NCI-H524 (cell line): Measurements from ENCODE around the gene HARS1.
"Not testable (repeated sequence)": the region's sequence is repeated elsewhere in the genome, so short reads cannot be mapped to it uniquely, and the experiment has no call there.

Source experiments
- DNase-seq, 2 experiments: peaks; one replicate each; lab custom pipeline; 2025; lab: John Stamatoyannopoulos, UW

HARS1 gene, protein sequence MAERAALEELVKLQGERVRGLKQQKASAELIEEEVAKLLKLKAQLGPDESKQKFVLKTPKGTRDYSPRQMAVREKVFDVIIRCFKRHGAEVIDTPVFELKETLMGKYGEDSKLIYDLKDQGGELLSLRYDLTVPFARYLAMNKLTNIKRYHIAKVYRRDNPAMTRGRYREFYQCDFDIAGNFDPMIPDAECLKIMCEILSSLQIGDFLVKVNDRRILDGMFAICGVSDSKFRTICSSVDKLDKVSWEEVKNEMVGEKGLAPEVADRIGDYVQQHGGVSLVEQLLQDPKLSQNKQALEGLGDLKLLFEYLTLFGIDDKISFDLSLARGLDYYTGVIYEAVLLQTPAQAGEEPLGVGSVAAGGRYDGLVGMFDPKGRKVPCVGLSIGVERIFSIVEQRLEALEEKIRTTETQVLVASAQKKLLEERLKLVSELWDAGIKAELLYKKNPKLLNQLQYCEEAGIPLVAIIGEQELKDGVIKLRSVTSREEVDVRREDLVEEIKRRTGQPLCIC

DNA sequence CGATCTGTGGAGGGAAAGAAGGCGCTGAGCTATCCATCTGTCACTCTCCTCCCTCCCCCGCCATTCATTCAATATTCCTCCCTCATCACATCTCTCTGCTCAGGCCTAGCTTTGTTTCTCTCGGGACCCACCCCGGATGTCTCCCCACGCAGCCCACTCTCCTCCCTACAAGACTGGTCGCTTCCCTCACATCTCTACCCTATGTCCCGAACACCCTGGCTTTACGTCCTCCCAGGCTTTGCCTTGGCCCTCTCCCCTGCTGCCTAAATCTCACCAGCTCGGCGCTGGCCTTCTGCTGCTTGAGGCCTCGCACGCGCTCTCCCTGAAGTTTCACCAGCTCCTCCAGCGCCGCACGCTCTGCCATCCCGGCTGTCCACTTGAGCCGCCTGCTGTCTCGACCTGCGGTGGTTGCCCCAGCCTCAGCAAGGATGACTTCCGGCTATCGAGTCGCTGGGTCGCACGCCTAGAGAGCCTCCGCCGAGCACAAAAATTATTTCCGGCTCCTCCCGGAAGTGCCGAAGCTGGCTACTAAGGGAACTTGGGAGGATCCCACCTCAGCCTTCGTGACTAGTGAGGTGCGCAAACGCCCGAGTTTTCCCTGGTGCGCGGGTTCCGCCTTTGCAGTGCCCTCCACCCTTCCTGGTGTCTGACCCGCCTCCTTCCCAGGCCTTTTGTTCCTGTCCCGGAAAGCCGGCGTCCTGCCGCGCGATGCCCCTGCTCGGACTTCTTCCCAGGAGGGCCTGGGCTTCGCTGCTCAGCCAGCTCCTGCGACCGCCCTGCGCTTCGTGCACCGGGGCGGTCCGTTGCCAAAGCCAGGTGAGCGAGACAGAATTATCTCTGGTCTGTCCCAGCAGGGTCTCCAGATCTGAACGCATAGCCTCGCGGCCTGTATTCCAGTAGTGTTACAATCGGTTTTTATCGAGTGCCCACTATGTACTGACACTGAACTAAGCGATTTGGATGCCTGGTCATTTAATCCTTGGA is at the start of gene HARS1, which contains the start of gene HARS2:
TSS of gene HARS1 (minus strand) at position 430 of the 984 bp plus-strand sequence. CDS start at position 364, 66 bp downstream.
TSS of gene HARS2 (plus strand) at position 515 of the 984 bp plus-strand sequence. CDS start at position 709, 194 bp downstream.
- DNase-seq, result peak; percentile 85 to 92

DNA sequence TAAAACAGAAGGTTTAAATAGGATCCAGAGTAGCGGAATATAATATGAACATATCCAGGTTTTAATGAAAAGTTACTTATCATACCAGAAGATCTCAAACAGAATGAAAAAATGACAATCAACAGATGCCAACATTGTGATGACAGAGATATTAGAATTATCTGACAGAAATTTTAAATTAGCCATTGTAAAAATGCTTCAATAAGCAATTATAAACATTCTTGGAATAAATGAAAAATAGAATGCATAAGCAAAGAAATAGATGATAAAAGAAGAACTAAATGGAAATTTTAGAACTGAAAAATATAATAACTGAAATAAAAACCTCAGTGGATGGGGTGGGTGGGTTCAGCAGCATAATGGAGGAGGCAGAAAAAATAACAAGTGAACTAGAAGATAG is 46.3 kb upstream of the HARS1 start:
- DNase-seq, result no peak

DNA sequence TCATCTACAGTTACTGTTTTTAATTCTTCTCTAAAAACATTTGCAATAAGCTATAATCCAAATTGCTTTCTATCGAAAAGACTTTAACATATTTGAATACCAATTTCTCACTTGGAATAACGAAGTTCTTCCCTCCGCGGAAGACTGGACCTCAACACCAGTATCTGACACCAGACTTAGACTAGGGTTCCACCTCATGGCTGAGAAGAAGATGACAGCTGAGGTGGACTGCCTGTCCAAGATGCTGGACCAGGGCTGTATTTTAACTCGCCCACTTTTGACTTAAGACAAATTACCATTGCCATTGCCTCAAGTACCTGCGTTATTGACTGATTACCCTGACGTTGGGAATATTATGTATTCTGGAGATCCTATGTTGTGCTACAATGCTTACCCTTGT is 43.2 kb upstream of the HARS1 start:
- DNase-seq, result no peak

DNA sequence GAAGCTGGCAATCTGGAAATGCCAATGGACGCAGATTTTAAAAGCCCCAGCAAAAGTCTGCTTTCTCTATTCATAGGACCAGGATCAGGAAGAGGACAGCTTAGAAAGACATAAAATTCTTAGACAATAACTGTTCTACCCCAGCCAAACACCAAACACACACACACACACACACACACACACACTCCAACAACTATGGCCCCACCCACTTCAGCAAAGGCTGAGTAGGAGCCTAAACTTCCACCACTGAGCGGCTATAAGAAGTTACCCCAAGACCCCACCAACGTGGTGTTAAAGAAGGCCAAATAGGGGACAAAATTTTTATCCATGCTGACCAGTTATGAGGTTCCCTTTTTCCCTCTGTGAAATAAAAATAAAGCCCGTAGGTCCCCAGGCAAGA is 41.9 kb upstream of the HARS1 start:
- DNase-seq, result no peak

DNA sequence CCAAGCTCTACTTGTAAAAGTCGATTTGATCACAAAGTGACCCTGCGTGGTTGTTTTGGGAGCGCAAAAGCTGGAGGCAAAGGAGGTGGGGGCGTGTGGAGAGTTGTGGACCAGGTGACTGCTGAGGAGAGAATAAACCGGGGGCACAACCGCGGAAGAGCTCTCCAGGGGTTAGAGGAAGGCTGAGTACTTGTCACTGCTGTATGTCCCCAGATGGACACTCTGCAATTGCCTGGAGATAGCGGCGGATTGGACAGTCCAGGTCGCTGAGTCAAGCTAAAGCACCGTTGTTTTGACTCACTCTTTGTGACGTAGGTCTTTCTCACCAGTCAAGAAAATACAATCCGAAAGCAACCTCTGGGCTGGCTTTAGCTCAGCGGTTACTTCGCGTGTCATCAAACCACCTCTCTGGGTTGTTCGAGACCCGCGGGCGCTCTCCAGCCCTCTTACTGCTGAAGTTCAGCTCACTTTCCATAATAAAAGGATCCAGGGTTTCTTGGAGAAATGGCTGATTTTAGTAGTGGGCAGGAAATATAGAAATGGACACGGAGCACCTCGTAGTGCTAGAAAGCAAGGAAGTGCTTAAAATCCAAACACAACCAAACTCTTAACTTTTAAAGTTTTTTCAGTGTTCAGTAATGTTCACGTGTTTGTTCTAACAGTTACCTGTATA is 34.8 kb upstream of the HARS1 start:
- no peak for DNase-seq

- DNase-seq, result peak in 1 of 2 experiments; percentile 37
These were observed 30.2 kb upstream of the HARS1 start for GRCh38 chr5:140721395-140721794.

DNA sequence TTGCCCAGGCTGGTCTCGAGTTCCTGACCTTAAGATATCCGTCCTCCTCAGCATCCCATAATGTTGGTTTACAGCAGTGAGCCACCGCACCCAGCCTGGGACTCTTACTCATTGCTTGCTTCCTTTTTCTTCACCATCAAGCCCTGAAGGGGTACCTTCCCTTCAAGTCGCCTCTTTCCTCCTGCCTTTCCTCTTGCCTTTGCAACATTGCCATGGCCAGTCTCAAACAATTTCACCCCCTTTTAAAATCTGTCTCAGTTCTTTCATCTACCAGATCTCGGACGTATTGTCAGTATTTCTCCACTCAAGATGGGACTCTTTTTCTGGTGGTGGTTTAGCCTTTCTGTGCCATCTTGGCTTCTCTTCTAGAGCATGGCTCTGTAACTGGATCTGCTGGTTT is 29.6 kb upstream of the HARS1 start:
- not testable (repeated sequence) for DNase-seq

DNA sequence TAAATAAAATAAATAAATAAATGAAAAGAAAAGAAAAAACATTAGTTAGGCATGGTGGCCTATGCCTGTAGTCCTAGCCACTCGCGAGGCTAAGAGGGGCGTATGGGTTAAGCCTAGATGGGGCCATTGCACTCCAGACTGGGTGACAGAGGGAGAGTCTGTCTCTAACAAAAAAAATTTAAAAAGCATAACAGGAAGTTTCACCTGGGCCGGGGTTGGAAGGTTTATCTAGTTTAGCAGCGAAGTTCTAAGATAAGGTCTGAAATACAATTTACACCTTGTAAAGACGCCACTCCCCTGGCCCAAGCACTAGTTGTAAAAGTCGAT is 27.1 kb upstream of the HARS1 start:
- DNase-seq, result no peak

DNA sequence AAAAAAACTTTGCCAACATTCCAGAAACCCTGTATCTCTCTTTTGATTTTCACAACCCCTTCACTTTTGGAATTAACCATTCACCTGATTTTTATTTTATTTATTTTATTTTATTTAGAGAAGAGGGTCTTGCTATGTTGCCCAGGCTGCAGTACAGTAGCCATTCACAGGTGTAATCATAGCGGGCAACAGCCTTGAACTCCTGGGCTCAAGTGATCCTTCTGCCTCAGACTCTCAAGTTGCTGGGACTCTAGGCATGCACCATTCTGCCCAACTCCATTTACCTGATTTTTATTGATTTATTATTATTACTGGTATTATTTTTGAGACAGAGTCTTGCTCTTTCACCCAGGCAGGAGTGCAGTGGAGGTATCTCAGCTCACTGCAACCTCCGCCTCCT is 25.1 kb upstream of the HARS1 start:
- not testable (repeated sequence) for DNase-seq

GRCh38 chr5:140713562-140714094 is 22.5 kb upstream of the HARS1 start:
- DNase-seq, result no peak

DNA sequence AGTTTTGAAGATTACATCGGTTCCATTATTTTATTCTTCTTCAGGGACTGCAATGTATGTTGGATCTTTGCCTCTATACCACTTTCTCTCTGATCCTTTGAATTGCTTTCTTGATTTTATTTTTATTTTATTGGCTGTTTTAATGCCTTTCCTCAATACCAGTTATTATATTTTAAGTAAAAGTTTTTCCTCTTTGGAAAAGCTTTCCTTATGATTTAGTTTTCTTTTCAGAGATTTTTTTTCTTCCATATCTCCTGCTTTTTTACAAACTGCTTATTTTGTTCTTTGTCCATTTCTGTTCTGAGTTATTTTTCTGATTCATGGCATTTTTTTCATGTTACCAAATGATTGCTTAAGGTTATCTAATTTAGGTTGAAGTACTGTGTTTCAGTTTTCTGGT is 20.6 kb upstream of the HARS1 start:
- no peak for DNase-seq

- peak; percentile 87 to 95 for DNase-seq
These were observed 19.9 kb upstream of the HARS1 start for GRCh38 chr5:140710899-140711552.

DNA sequence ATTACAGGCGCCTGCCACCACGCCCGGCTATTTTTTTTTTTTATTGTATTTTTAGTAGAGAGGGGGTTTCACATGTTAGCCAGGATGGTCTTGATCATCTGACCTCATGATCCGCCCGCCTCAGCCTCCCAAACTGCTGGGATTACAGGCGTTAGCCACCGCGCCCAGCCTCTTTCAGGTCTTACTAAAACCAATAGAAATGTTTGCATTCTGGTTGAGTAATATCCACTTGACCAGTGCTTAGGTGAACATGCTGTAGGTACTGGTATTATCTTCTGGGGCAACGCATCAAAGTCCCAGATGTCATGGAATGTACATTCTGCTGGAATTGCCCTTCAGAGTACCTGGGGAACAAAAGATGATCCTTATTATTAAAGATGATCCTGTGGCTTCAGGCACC is 17.6 kb upstream of the HARS1 start:
- not testable (repeated sequence) for DNase-seq

GRCh38 chr5:140707812-140708211 is 16.6 kb upstream of the HARS1 start:
- DNase-seq, result no peak

- DNase-seq, result peak; percentile 94 to 96
These were observed 9.3 kb upstream of the HARS1 start, which contains the start of gene ZMAT2 for GRCh38 chr5:140700177-140701144. ZMAT2 (plus strand) TSS chr5:140700447; CDS start chr5:140700461, 14 bp downstream.

GRCh38 chr5:140696891-140697492 is 5.8 kb upstream of the HARS1 start:
- DNase-seq, result no peak

- no peak for DNase-seq
These were observed 3.1 kb upstream of the HARS1 start for GRCh38 chr5:140694276-140694675.

DNA sequence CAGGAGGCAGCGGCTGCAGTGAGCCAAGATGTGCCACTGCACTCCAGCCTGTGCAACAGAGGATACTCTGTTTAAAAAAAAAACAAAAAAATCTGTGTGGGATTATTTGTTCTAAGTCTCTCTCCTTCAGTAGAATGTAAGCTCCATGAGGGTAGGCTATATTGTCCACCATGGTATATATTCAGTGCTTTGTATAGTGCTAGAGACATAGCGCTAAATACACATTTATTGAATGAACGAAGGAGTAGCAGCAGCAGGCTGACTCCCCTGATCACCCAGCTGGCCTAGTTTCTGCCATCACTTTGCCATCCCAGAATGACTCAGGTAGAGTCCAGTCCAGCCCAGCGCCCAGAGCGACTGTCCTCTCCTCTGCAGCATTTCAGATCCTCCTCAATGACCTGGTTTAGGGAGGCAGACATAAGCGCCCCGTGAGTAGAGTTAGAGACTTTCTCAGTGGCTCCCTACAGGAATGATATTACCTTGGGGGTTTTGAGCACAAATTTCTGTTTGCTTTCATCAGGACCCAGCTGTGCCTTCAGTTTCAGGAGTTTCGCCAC is 716 bp downstream of the HARS1 start:
- DNase-seq, result no peak

DNA sequence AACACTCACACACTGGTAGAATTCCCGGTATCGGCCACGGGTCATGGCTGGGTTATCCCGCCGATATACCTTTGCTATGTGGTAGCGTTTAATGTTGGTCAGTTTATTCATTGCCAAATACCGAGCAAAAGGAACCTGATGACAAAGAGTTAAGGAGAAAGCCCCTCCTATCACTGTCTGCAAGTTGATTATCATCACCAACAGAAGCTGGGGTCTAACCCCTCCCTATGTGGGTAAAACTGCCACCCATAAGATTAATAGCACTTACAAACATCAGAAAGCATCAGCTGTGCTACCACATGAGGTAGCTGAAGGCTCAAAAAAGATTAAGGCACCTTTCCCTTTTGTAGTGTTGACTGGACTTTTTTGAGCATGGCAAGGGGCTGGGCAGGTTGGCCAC is 12.2 kb downstream of the HARS1 start:
- no peak for DNase-seq
